ENCODE results near the gene SPOCK1. TPM values are rescaled to one million over a fixed set of nuclear protein-coding genes. Genes with fewer than 3 reads are reported as not detected.

The SPOCK1 gene
- total RNA-seq, 2 donors from 2014 or later = 2.1 to 8.5 TPM

DNA sequence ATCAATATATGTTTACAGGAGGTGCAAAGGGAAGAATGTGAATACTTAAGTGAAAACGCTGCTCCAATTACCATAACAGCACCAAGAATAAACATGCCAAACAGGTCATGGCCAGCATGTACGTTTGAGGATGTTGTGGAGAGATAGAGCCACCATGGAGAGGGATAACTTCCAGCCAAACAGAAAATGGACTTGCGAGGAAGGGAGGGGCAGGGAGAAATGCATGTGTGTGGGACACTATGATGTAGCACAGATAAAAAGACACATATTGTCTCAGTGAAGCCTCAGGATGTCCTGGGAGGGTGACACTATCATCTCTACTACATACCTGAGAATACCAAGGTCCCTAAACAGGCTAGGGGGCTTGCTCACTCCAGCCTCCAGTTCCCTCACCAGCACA is 488.9 kb downstream of the SPOCK1 start:
- Histone ChIP-seq H3K36me3 (no peaks in the 10 kb centered on the region), H3K4me3 (no peak overlapping the region), H3K27me3 (no peaks in the 10 kb centered on the region), H3K9ac (ENCODE audit: low read depth in 2 of 2, low read length in 2 of 2) (no peak overlapping the region), H3K27ac (no peak overlapping the region), H3K9me3 (no peaks in the 10 kb centered on the region), H3K4me1 (no peaks in the 10 kb centered on the region)
- no peak for DNase-seq
- TF ChIP-seq, protein P1, sequence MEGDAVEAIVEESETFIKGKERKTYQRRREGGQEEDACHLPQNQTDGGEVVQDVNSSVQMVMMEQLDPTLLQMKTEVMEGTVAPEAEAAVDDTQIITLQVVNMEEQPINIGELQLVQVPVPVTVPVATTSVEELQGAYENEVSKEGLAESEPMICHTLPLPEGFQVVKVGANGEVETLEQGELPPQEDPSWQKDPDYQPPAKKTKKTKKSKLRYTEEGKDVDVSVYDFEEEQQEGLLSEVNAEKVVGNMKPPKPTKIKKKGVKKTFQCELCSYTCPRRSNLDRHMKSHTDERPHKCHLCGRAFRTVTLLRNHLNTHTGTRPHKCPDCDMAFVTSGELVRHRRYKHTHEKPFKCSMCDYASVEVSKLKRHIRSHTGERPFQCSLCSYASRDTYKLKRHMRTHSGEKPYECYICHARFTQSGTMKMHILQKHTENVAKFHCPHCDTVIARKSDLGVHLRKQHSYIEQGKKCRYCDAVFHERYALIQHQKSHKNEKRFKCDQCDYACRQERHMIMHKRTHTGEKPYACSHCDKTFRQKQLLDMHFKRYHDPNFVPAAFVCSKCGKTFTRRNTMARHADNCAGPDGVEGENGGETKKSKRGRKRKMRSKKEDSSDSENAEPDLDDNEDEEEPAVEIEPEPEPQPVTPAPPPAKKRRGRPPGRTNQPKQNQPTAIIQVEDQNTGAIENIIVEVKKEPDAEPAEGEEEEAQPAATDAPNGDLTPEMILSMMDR (IDR thresholded peaks at IDR 0.05) = no peak
- intact Hi-C loops (cut with DNase I) = no loop called here

DNA sequence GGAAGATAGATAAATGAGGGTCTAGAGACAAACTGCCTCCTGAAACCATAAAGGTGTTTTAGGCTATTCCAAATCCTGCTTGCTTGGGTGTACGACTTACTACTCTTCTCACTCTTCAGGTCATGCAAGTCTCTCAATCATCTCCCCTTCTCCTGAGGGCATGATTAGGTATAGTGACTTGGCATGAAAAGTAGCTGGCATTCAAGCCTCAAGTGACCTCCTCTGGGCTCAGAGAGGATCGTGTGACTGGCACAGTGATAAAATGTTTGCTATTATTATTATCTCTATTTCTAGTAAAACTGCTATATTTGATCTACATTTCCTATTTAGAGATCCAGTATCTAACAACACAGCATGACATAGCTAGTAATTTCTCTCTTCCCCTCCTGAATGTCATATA is 494.8 kb downstream of the SPOCK1 start:
- Histone ChIP-seq H3K9me3 (no peaks in the 10 kb centered on the region), H3K36me3 (no peaks in the 10 kb centered on the region), H3K27me3 (no peaks in the 10 kb centered on the region), H3K9ac (ENCODE audit: low read depth in 2 of 2, low read length in 2 of 2) (no peak overlapping the region), H3K4me1 (no peaks in the 10 kb centered on the region), H3K4me3 (no peak overlapping the region), H3K27ac (no peak overlapping the region)
- no peak for DNase-seq
- intact Hi-C loops (cut with DNase I) = no loop called here
- TF ChIP-seq, protein P1 (IDR thresholded peaks at IDR 0.05) = no peak

DNA sequence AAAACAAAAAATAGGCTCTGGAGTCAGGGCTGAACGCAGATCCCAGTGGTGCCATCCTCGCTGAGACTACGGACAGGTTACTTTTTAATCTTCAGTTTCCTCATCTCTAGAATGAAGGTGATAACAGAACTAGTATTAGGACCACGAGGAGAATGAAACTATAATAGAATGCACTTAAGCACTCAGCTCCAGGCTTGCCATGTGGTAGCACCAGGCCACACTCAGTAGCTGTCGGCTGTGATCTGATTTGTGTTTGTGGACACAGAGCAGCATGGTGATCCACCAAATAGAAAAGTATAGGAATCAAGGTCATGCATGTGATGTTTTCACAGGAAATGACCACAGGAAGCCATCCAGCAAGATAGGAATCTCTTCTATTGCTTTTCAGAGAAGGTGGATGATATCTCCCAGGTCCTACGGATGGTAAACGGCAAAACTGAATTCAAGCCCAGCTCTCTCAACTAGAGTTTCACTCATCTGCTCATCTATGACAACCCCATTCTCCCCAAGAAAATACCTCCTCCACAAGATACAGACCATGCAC is 498.0 kb downstream of the SPOCK1 start:
- no peaks in the 10 kb centered on the region for H3K27me3 ChIP-seq
- no peaks in the 10 kb centered on the region for H3K36me3 ChIP-seq
- DNase-seq = no peak
- TF ChIP-seq, protein P1 (IDR thresholded peaks at IDR 0.05) = no peak
- H3K27ac ChIP-seq = no peak overlapping the region
- no peaks in the 10 kb centered on the region for H3K4me1 ChIP-seq
- no peak overlapping the region for H3K9ac ChIP-seq (ENCODE audit: low read depth in 2 of 2, low read length in 2 of 2)
- H3K9me3 ChIP-seq = no peaks in the 10 kb centered on the region
- no peak overlapping the region for H3K4me3 ChIP-seq
- intact Hi-C loops (cut with DNase I) = no loop called here

DNA sequence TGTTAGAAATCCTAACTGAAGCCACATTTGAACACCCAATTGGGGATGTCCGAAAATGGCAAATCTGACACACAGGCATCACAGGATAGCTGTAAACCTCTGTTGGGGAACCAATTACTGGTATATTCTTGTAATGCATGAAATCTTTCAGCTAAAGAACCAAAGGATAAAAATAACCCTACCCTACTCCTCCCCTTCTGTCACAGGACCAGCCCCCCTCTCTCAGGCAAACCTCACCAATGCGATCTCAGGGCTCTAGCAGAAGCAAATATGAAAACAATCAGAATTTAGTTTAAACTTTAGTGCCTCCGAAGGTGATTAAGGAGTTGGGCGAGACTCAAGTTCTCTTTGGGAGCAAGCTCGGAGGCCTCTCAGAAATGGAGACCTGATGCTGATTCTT is 499.3 kb downstream of the SPOCK1 start:
- Histone ChIP-seq H3K9me3 (no peaks in the 10 kb centered on the region), H3K9ac (ENCODE audit: low read depth in 2 of 2, low read length in 2 of 2) (no peak overlapping the region), H3K4me3 (no peak overlapping the region), H3K27me3 (no peaks in the 10 kb centered on the region), H3K27ac (no peak overlapping the region), H3K36me3 (no peaks in the 10 kb centered on the region), H3K4me1 (no peaks in the 10 kb centered on the region)
- TF ChIP-seq, protein P1 (IDR thresholded peaks at IDR 0.05) = no peak
- intact Hi-C loops (cut with DNase I) = no loop called here
- DNase-seq = no peak

DNA sequence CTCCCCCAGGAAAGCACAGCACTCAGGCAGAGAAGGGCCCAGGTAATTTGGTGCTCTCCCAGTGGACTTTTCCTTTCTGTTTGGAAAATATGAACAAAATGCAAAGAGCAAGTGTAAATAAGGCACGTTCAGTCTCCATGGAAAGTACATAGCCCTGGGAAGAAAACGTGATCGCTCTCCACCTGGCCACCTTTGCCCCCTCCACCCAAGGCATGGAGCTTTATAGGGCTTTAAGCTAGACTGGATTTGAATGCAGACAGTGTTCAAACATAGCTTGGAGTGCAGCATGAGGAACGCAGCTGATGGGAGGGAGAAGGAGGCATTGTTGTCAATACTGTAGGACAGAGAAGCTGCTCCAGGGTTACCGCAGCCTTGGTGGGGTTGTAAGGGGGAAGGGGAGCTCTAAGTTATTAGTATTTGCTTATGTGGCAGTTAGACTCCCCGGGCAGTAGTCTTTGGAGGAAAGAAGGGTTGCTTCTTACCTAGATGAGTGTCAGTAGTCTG is 500.2 kb downstream of the SPOCK1 start:
- H3K9ac ChIP-seq (ENCODE audit: low read depth in 2 of 2, low read length in 2 of 2) = no peak overlapping the region
- no peak overlapping the region for H3K27ac ChIP-seq
- no peak overlapping the region for H3K4me3 ChIP-seq
- H3K36me3 ChIP-seq = no peaks in the 10 kb centered on the region
- peak; percentile 28 for DNase-seq
- no peaks in the 10 kb centered on the region for H3K9me3 ChIP-seq
- TF ChIP-seq, protein P1 (IDR thresholded peaks at IDR 0.05) = no peak
- intact Hi-C loops (cut with DNase I) = no loop called here
- H3K27me3 ChIP-seq = no peaks in the 10 kb centered on the region
- H3K4me1 ChIP-seq = no peaks in the 10 kb centered on the region
